Caco-2 (cell line): ENCODE measurements around the gene BRD1. TPM values are rescaled to one million over a fixed set of nuclear protein-coding genes. Genes with fewer than 3 reads are reported as not detected.
"Not testable (repeated sequence)": the region's sequence is repeated elsewhere in the genome, so short reads cannot be mapped to it uniquely, and the experiment has no call there.

Source experiments
- BruUV-seq: library from RNA; stranded (reverse); fragments of 400-500 nt; replicated peaks from 2 replicates; lab custom pipeline; 2021; lab: Mats Ljungman, UMichigan
- CTCF ChIA-PET: fragments of 300-600 bp; sonication (Branson Sonifier 250); formaldehyde crosslinking; loops from one replicate; lab custom pipeline; 2022; ENCODE audit warnings: antibody characterized with exemption; lab: Charles Lee
- POLR2A ChIA-PET: fragments of 300-600 bp; sonication (Branson Sonifier 250); formaldehyde crosslinking; loops from one replicate; lab custom pipeline; 2022; ENCODE audit warnings: antibody characterized with exemption; lab: Charles Lee
- DNase-seq, 2 experiments: peaks; one replicate each; pipeline versions ENCODE4 v3.0.0 to v3.0.0-alpha.2; 2020 to 2022
- H3K27me3 ChIP-seq: replicated peaks from 2 replicates; pipeline ENCODE4 v1.6.0; 2011; ENCODE audit warnings: low read length; ENCODE audit not compliant: control insufficient read depth, insufficient read depth
- H3K36me3 ChIP-seq: 2 replicates; pipeline ENCODE4 v1.5.1; 2011; ENCODE audit warnings: low read length; ENCODE audit not compliant: control insufficient read depth, insufficient read depth
- H3K4me1 ChIP-seq: fragments of 250-450 bp; sonication (Bioruptor Pico); 2 replicates; pipeline ENCODE4 v1.5.1; 2020; ENCODE audit warnings: mild to moderate bottlenecking
- H3K4me3 ChIP-seq: 2 replicates; pipeline ENCODE4 v1.5.1; 2011; ENCODE audit warnings: low read depth, mild to moderate bottlenecking, control low read depth, low read length
- H3K9me3 ChIP-seq: fragments of 250-450 bp; sonication (Bioruptor Pico); 2 replicates; pipeline ENCODE4 v1.5.1; 2020; ENCODE audit warnings: mild to moderate bottlenecking, moderate library complexity
- H3K27ac Mint-ChIP-seq: one replicate; pipeline ENCODE4 v1.8.0; 2022; ENCODE audit warnings: mixed read lengths; ENCODE audit not compliant: unreplicated experiment
- H3K27me3 Mint-ChIP-seq: one replicate; pipeline ENCODE4 v1.8.0; 2022; ENCODE audit warnings: mixed read lengths; ENCODE audit not compliant: insufficient read depth, unreplicated experiment
- H3K36me3 Mint-ChIP-seq: one replicate; pipeline ENCODE4 v1.8.0; 2022; ENCODE audit warnings: mild to moderate bottlenecking, mixed read lengths; ENCODE audit not compliant: insufficient read depth, unreplicated experiment
- H3K4me1 Mint-ChIP-seq: one replicate; pipeline ENCODE4 v1.8.0; 2022; ENCODE audit warnings: low read depth, mixed read lengths; ENCODE audit not compliant: unreplicated experiment
- H3K4me3 Mint-ChIP-seq: one replicate; pipeline ENCODE4 v1.8.0; 2022; ENCODE audit warnings: mild to moderate bottlenecking, moderate library complexity, mixed read lengths; ENCODE audit not compliant: unreplicated experiment
- H3K9me3 Mint-ChIP-seq: one replicate; pipeline ENCODE4 v1.8.0; 2022; ENCODE audit warnings: mixed read lengths; ENCODE audit not compliant: unreplicated experiment
- CTCF ChIP-seq, 2 experiments: fragments of 200-600 bp in 1 of 2; IDR thresholded peaks; 1 replicate in 1 of 2; 2 replicates in 1 of 2; pipeline versions ENCODE4 v1.5.1 to v1.8.0; 2011 to 2022; ENCODE audit warnings: antibody characterized with exemption in 1 of 2, control low read depth in 1 of 2, inconsistent platforms in 1 of 2, low read depth in 1 of 2, low read length in 1 of 2, mild to moderate bottlenecking in 1 of 2, moderate library complexity in 1 of 2; ENCODE audit not compliant: insufficient read depth in 1 of 2, severe bottlenecking in 1 of 2, unreplicated experiment in 1 of 2
- intact Hi-C: fragments of 100-400 bp; cut with micrococcal nuclease; formaldehyde crosslinking; loops from one replicate; pipeline ENCODE4 v1.10.0; 2022; ENCODE audit not compliant: unreplicated experiment
- total RNA-seq: library from RNA; stranded (reverse); gene quantifications from 2 replicates; pipeline ENCODE4 v1.2.3, GENCODE V29; 2022

The BRD1 gene
- total RNA-seq, 1 experiment from 2014 or later, result 46.9 TPM

DNA sequence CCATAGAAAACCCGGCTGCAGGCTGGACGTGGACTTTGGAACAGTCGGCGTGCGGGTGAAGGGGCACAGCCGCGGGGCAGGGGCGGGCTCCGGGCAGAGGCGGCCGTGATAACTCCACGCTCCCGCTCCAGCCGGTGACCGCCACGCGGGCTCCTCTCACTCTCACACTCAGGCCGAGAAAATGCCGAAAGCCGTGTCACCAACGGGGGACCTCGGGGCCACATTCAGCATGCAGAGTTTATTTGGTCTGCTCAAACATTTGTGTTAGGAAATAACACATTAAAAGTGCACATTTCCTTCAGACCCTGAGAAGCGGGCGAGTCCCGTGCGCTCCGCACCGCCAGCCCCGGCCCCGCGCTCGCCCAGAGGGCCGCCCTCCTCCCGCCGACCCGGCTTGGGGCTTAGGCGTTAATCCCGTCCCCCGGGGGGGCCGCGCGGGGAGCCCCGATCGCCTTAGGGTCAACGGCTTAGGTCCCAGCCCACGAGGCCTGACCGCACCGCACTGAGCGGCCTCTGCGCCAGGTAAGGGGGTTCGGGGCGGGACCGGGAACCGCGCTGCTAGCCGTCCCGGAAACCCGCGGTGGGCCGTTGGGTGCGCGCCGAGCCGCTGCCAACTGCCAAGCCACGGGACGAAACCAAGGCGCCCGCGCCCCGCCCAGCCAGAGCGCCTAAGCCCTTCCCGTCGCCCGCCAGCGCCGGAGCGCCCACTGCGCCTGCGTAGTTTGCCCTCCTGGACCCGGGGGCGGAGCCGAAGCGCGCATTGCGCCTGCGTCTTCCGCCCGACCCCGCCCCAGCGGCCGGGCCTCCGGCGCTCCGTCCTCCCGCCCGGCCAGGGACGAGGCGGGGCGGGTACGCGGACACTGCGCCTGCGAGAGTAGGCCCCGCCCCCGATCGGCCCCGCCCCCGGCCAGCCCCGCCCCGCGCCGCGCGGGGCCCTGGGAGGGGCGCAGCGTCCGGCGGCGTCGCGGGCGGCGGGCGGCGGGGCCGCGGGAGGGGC lies 25.5 kb upstream of the BRD1 start, which contains the start of gene ZBED4:
TSS of gene ZBED4 (plus strand) at position 947 of the 997 bp plus-strand sequence. CDS start 29,819 bp downstream, outside the sequence.
- H3K27me3 Mint-ChIP-seq, result no peaks in the 10 kb centered on the region
- H3K4me3 Mint-ChIP-seq, result peak within 1 kb of the TSS; percentile 90
- H3K9me3 ChIP-seq, result no peaks in the 10 kb centered on the region
- ChIA-PET CTCF (no interaction called here), POLR2A (no interaction called here)
- H3K36me3 Mint-ChIP-seq, result peaks cover 11% of the 10 kb centered on the region
- peak within 1 kb of the TSS; percentile 94 for H3K4me3 ChIP-seq
- H3K4me1 ChIP-seq, result peaks cover 22% of the 10 kb centered on the region
- peak; percentile 95 to 99 for DNase-seq
- H3K27me3 ChIP-seq, result no peaks in the 10 kb centered on the region; the same call in 1 of the 2 replicates
- H3K36me3 ChIP-seq, result no peaks in the 10 kb centered on the region
- no peak for TF ChIP-seq CTCF (IDR thresholded peaks at IDR 0.05; ENCODE audit: insufficient read depth in 1 of 2, low read depth in 1 of 2, low read length in 1 of 2, severe bottlenecking in 1 of 2, unreplicated experiment in 1 of 2)
- peak within 1 kb of the TSS; percentile 90 for H3K27ac Mint-ChIP-seq
- H3K4me1 Mint-ChIP-seq, result peaks cover 19% of the 10 kb centered on the region
- no peaks in the 10 kb centered on the region for H3K9me3 Mint-ChIP-seq
- TSS peak; percentile 94 for BruUV-seq
- intact Hi-C loops, result loop anchor here (2.0 kb wide), 1 partner anchor 66 kb away; the partner anchor contains the start of genes ALG12 and CRELD2

- CTCF ChIA-PET, BruUV-seq, H3K27me3 ChIP-seq, H3K9me3 Mint-ChIP-seq, H3K9me3 ChIP-seq, H3K27me3 Mint-ChIP-seq, POLR2A ChIA-PET, H3K36me3 ChIP-seq, DNase-seq: not testable (repeated sequence)
- H3K27ac Mint-ChIP-seq, result peak overlapping the region; percentile 55
- H3K4me3 Mint-ChIP-seq, result peak overlapping the region; percentile 73
- peaks cover 19% of the 10 kb centered on the region for H3K4me1 Mint-ChIP-seq
- intact Hi-C loops, result loop anchor here (2.0 kb wide), 1 partner anchor 66 kb away; the partner anchor contains the start of genes ALG12 and CRELD2
- H3K4me3 ChIP-seq, result peak overlapping the region; percentile 94
- peaks cover 22% of the 10 kb centered on the region for H3K4me1 ChIP-seq
- peaks cover 11% of the 10 kb centered on the region for H3K36me3 Mint-ChIP-seq
Measured at GRCh38 chr22:49852568-49852897, 24.9 kb upstream of the BRD1 start.

- POLR2A ChIA-PET, result no interaction called here
- Histone ChIP-seq H3K9me3 (no peaks in the 10 kb centered on the region), H3K36me3 (no peaks in the 10 kb centered on the region), H3K4me3 (no peak overlapping the region), H3K4me1 (peaks cover 22% of the 10 kb centered on the region), H3K27me3 (no peaks in the 10 kb centered on the region; the same call in 1 of the 2 replicates)
- no TSS peak for BruUV-seq
- no peaks in the 10 kb centered on the region for H3K27me3 Mint-ChIP-seq
- CTCF ChIA-PET, result no interaction called here
- H3K36me3 Mint-ChIP-seq, result peaks cover 11% of the 10 kb centered on the region
- no peak for DNase-seq
- H3K4me3 Mint-ChIP-seq, result peak overlapping the region; percentile 66
- no peak for TF ChIP-seq CTCF (IDR thresholded peaks at IDR 0.05; ENCODE audit: insufficient read depth in 1 of 2, low read depth in 1 of 2, low read length in 1 of 2, severe bottlenecking in 1 of 2, unreplicated experiment in 1 of 2)
- H3K27ac Mint-ChIP-seq, result peak overlapping the region; percentile 80
- peaks cover 19% of the 10 kb centered on the region for H3K4me1 Mint-ChIP-seq
- intact Hi-C loops, result no loop called here
- no peaks in the 10 kb centered on the region for H3K9me3 Mint-ChIP-seq
Measured at GRCh38 chr22:49850959-49851802, 23.5 kb upstream of the BRD1 start.
